GM12878 (cell line): Measurements from ENCODE around the gene CREB3L1. TPM values are rescaled to one million over a fixed set of nuclear protein-coding genes. Genes with fewer than 3 reads are reported as not detected.
A peak's percentile ranks its signal among the peaks of the same experiment; 100 is the strongest.

Experiments
- ATAC-seq: fragments of 200-7000 bp; cut with Tn5 transposase; 3 replicates; pipeline ENCODE4 v1.9.1; 2020; ENCODE audit warnings: mild to moderate bottlenecking, moderate library complexity
- BruUV-seq: library from RNA; stranded (reverse); fragments of 400-500 nt; replicated peaks from 2 replicates; lab custom pipeline; 2021; lab: Mats Ljungman, UMichigan
- CTCF ChIA-PET: fragments of 300-600 bp; sonication (Branson Sonifier 250); formaldehyde crosslinking; extraction: SDS; loops from one replicate; lab custom pipeline; 2021; ENCODE audit warnings: inconsistent platforms; lab: Yijun Ruan, JAX
- POLR2A ChIA-PET: fragments of 350-600 bp; formaldehyde crosslinking; extraction: SDS; loops from one replicate; lab custom pipeline; 2021; ENCODE audit warnings: inconsistent platforms; lab: Charles Lee
- RAD21 ChIA-PET: fragments of 300-600 bp; sonication (Branson Sonifier 250); formaldehyde crosslinking; loops from one replicate; lab custom pipeline; 2023; ENCODE audit warnings: antibody characterized with exemption; ENCODE audit not compliant: unreplicated experiment; lab: Charles Lee
- SMC1A ChIA-PET: fragments of 300-600 bp; sonication (Branson Sonifier 250); formaldehyde crosslinking; loops from one replicate; lab custom pipeline; 2023; ENCODE audit not compliant: unreplicated experiment, uncharacterized antibody; lab: Charles Lee
- DNase-seq: peaks from one replicate; pipeline ENCODE4 v3.0.0-alpha.2; 2011; ENCODE audit warnings: low read depth, low spot score
- FAIRE-seq: peaks from 3 replicates; lab custom pipeline; 2011; peaks lifted over from hg19 to GRCh38; lab: Jason Lieb, UNC
- H2AFZ ChIP-seq: 2 replicates; pipeline ENCODE4 v1.6.0; 2011; ENCODE audit warnings: low read depth, low read length, control low read depth; ENCODE audit not compliant: control insufficient read depth
- H3K27ac ChIP-seq: 2 replicates; pipeline ENCODE4 v1.5.1; 2011; ENCODE audit warnings: control low read depth; ENCODE audit not compliant: control insufficient read depth, insufficient read depth
- H3K27me3 ChIP-seq, 2 experiments: replicated peaks in 1 of 2; 2 replicates each; pipeline versions ENCODE4 v1.6.0 to v1.6.1; 2011; ENCODE audit warnings: low read length in 1 of 2; ENCODE audit not compliant: control insufficient read depth in 2 of 2, insufficient read depth in 2 of 2
- H3K36me3 ChIP-seq, 2 experiments: 2 replicates each; pipeline ENCODE4 v1.5.1; 2011; ENCODE audit warnings: low read length in 1 of 2; ENCODE audit not compliant: control insufficient read depth in 2 of 2, insufficient read depth in 2 of 2
- H3K4me1 ChIP-seq: 2 replicates; pipeline ENCODE4 v1.6.1; 2011; ENCODE audit warnings: mild to moderate bottlenecking, low read length, moderate library complexity, mixed read lengths; ENCODE audit not compliant: control insufficient read depth, insufficient read depth
- H3K4me2 ChIP-seq: 2 replicates; pipeline ENCODE4 v1.6.0; 2011; ENCODE audit warnings: control low read depth; ENCODE audit not compliant: control insufficient read depth, insufficient read depth
- H3K4me3 ChIP-seq: fragments of 200-600 bp; sonication (generic); 2 replicates; pipeline ENCODE4 v1.5.1; 2016
- H3K79me2 ChIP-seq: 2 replicates; pipeline ENCODE4 v1.6.0; 2011; ENCODE audit warnings: low read length; ENCODE audit not compliant: control insufficient read depth, insufficient read depth
- H3K9ac ChIP-seq: 2 replicates; pipeline ENCODE4 v1.8.0; 2011; ENCODE audit warnings: low read length, control low read depth, mixed read lengths; ENCODE audit not compliant: control insufficient read depth, insufficient read depth
- H3K9me3 ChIP-seq: replicated peaks from 3 replicates; pipeline ENCODE4 v1.5.1; 2011; ENCODE audit warnings: mild to moderate bottlenecking, low read length; ENCODE audit not compliant: control insufficient read depth, insufficient read depth
- H4K20me1 ChIP-seq: 2 replicates; pipeline ENCODE4 v1.6.0; 2011; ENCODE audit not compliant: control insufficient read depth, insufficient read depth
- CBX5 ChIP-seq: sonication (generic); IDR thresholded peaks from 2 replicates; pipeline ENCODE4 v1.6.1; 2016; ENCODE audit warnings: low read depth, moderate library complexity, mild to moderate bottlenecking, inconsistent platforms
- CREB1 ChIP-seq: IDR thresholded peaks from 2 replicates; pipeline ENCODE4 v1.6.1; 2012; ENCODE audit warnings: low read depth, mild to moderate bottlenecking, inconsistent platforms
- NFYB ChIP-seq: IDR thresholded peaks from 2 replicates; pipeline ENCODE4 v1.6.1; 2011; ENCODE audit warnings: low read depth, mild to moderate bottlenecking, low read length, improper control_type of control experiment, moderate library complexity; ENCODE audit not compliant: insufficient read depth
- NR2C2 ChIP-seq: IDR thresholded peaks from 2 replicates; pipeline ENCODE4 v1.6.1; 2011; ENCODE audit warnings: borderline replicate concordance, low read depth; ENCODE audit not compliant: control insufficient read depth, insufficient read length
- PBX3 ChIP-seq: IDR thresholded peaks from 2 replicates; pipeline ENCODE4 v1.6.1; 2011; ENCODE audit warnings: mild to moderate bottlenecking, low read depth, low read length, moderate library complexity; ENCODE audit not compliant: insufficient replicate concordance
- PKNOX1 ChIP-seq: fragments of 450-650 bp; IDR thresholded peaks from 2 replicates; pipeline ENCODE4 v1.6.1; 2016; ENCODE audit warnings: mild to moderate bottlenecking
- RUNX3 ChIP-seq: IDR thresholded peaks from 2 replicates; pipeline ENCODE4 v1.6.1; 2012; ENCODE audit warnings: low read length, inconsistent platforms
- SKIL ChIP-seq: fragments of 450-650 bp; IDR thresholded peaks from 2 replicates; pipeline ENCODE4 v1.6.1; 2017; ENCODE audit warnings: mild to moderate bottlenecking, low read depth, inconsistent platforms; ENCODE audit not compliant: poor library complexity, severe bottlenecking
- YY1 ChIP-seq: IDR thresholded peaks from 2 replicates; pipeline ENCODE4 v1.6.1; 2011; ENCODE audit warnings: low read depth, mild to moderate bottlenecking, low read length
- WGBS: methylation state at CpG from one replicate; pipeline ENCODE4 v1.1.6; 2016; ENCODE audit warnings: low lambda C conversion rate; ENCODE audit not compliant: insufficient replicate concordance, insufficient coverage; ENCODE audit errors: missing lambda C conversion rate; 5-methylcytosine and 5-hydroxymethylcytosine counted together
- in situ Hi-C: fragments of 300-500 bp; cut with MboI; formaldehyde crosslinking; loops from 9 replicates; pipeline ENCODE4 v1.14.3; 2018; ENCODE audit warnings: mixed read lengths
- intact Hi-C: fragments of 100-400 bp; cut with micrococcal nuclease; formaldehyde crosslinking; loops from one replicate; pipeline ENCODE4 v1.14.2; 2022; ENCODE audit not compliant: unreplicated experiment
- polyA plus RNA-seq, 11 experiments: library from polyadenylated mRNA; depleted of rRNA in 4 of 11; unstranded in 6 of 11; stranded (reverse) in 5 of 11; fragments of >200 nt; fragmentation: Nextera tagmentation in 4 of 11; fragmentation: Illumina TruSeq in 1 of 11; extraction: Ambion mirVana in 4 of 11; extraction: Trizol in 1 of 11; gene quantifications; 1 replicate in 1 of 11; 2 replicates in 10 of 11; pipeline versions ENCODE4 v1.2.1 to v1.2.3, GENCODE V29; 2011 to 2016; ENCODE audit warnings: inconsistent platforms in 2 of 11, missing spikeins in 2 of 11, low read depth in 1 of 11
- total RNA-seq, 4 experiments: library from RNA; depleted of rRNA in 3 of 4; stranded (reverse); fragments of >200 nt in 3 of 4; fragmentation: Illumina TruSeq in 1 of 4; extraction: Trizol in 1 of 4; gene quantifications; 2 replicates each; pipeline versions ENCODE4 v1.2.1 to v1.2.3, GENCODE V29; 2013 to 2021

CREB3L1 gene
- total and polyA plus RNA-seq, 10 of the 15 experiments (the other 5 are each of a cell fraction or from before 2014, with no cell fraction given) = 0.03 to 1.4 (median 0.22) TPM

DNA sequence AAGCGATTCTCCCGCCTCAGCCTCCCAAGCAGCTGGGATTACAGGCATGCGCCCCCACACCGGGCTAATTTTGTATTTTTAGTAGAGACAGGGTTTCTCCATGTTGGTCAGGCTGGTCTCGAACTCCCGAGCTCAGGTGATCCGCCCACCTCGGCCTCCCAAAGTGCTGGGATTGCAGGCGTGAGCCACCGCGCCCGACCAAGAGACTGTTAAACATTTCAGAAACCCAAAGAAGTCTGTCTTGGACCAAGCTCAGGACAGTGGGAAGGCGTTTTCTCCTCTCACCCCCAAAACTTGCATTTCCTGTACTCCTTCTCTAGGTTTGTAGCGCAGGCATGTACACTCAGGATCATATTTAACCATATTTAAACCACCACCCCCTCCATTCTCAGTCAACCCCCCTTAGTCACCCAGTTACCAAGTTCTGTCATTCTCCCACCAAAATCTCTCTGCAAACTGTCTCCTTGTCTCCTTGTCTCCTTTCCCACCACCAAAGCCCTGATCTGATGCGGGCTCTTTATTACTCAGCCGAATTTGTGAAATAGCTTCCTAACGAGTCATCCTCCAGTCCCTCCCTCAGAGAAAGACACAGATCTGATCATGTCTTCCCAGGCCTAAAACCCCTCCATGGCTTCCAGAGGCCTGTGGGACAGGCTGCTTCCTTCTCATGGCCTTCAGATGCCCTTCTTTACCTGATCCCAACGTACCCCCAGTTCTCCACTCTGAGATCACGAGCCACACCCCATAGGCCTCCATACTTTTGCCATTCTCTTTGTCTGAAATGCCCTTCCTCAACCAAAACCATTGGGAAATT lies 29.0 kb upstream of the CREB3L1 start (continued):
- no peak for TF ChIP-seq NR2C2

- ChIA-PET SMC1A (interaction anchor here (0.6 to 5.5 kb wide), 11 partner anchors 10 to 715 kb away, joined by 3 to 73 read pairs (median 3); partner anchors contain the start of gene CREB3L1), CTCF (interaction anchor here (0.6 to 17.5 kb wide), 15 partner anchors 8 to 1129 kb away, joined by 3 to 626 read pairs (median 4); partner anchors contain the start of gene CREB3L1), POLR2A (no interaction called here), RAD21 (interaction anchor here (0.5 to 16.5 kb wide), 5 partner anchors 17 to 1531 kb away, joined by 3 to 316 read pairs (median 4); no protein-coding TSS in a partner anchor)
- Histone ChIP-seq H3K4me3 (no peak overlapping the region), H3K27me3 (no peaks in the 10 kb centered on the region), H3K36me3 (no peaks in the 10 kb centered on the region), H2AFZ (peak overlapping the region; percentile 88), H4K20me1 (no peaks in the 10 kb centered on the region), H3K27ac (peak overlapping the region; percentile 44), H3K4me2 (peak overlapping the region; percentile 42; the same call in 1 of the 2 replicates), H3K4me1 (peaks cover 15% of the 10 kb centered on the region), H3K79me2 (no peaks in the 10 kb centered on the region), H3K9ac (no peak overlapping the region), H3K9me3 (no peaks in the 10 kb centered on the region)
- ATAC-seq (peak; percentile 71), DNase-seq (no peak), FAIRE-seq (no peak)
- no TSS peak for BruUV-seq
- intact Hi-C loops = loop anchor here (10.0 kb wide), 1 partner anchor 285 kb away; no protein-coding TSS in a partner anchor
- in situ Hi-C loops = no loop called here
- 48% methylated on average over 8 of the region's 8 CpGs for WGBS
- TF ChIP-seq YY1 (peak; percentile 91), NFYB (peak; percentile 62; the same call in 1 of the 2 replicates), PBX3 (peak; percentile 80), CBX5 (no peak), SKIL (no peak), CREB1 (0 out of 2 replicates have a peak, but pooled peaks have one; percentile 35), PKNOX1 (peak; percentile 94), RUNX3 (peak; percentile 46)
Observed at GRCh38 chr11:46249103-46249937, 28.1 kb upstream of the CREB3L1 start.
